GM21381 (cell line): Measurements from ENCODE around the gene TTYH2.

ENCODE experiments used
- ATAC-seq: cut with Tn5 transposase; IDR thresholded peaks from one replicate; pipeline ENCODE4 v1.9.1; 2021; ENCODE audit warnings: mild to moderate bottlenecking, moderate library complexity; ENCODE audit not compliant: unreplicated experiment

TTYH2 gene

DNA sequence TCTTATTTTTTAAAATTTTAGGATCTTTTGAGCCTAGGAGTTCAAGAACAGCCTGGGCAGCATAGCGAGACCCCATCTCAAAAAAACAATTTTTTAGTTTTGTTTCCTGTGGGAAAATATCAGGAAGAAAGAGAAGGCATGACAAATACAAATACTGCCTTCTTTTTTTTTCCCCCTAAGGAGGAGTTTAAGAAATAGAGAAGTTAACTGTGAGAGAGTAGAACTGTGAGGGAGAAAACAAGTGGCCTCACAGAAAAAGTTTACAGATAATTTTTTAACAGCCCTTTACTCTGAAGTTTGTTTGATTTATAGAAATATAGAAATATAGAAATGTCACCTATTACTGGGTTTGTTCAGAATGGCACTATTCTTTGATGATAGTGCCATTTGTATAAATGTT lies 21.1 kb downstream of the TTYH2 start:
- no peak for ATAC-seq

DNA sequence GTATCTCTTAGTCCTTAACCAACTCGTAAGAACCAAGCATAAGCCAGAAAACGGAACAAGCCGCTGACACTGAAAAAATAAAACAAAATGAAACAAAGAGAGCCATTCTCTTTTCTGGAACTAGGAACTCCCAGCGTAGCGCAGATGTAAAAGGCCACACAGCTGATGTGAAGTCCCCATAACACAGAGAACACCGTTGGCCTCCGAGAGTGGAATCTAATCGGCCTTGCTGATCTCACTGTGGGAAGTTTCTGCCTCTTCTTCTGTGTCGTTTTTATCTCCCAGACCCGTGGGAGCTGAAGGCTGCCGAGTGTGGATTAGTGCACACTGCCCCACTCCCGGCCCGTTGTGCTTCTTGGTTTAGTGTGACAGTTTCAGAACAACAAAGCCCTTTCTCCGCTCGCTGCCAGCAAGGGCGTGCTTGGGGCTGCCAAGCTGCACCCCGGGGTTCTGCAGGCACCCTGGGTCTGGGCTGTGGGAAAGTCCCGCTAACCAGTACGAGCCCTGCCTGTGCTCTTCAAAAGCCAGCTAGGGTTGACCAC lies 21.7 kb downstream of the TTYH2 start:
- no peak for ATAC-seq

DNA sequence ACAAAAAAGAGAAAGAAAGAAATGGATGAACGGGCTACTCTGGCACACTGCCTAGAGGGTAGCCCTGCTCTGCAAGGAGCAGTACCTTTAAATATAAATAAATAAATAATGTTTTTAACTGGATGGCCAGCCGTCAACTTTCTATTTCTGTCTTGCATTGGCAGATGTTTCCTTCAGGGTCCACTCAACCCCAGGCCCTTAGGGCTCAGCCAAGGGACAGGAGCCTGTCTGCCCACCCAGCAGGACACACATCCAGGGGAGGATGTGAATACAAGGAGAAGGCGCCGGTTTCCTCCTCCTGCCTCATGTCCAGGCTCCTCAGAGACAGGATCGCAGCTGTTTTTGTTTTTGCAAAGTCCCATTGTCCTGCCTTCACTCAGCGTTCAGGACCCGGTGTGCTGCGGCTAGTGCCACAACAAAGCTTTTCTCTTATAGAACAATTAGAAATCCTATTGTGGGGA lies 22.6 kb downstream of the TTYH2 start:
- no peak for ATAC-seq

DNA sequence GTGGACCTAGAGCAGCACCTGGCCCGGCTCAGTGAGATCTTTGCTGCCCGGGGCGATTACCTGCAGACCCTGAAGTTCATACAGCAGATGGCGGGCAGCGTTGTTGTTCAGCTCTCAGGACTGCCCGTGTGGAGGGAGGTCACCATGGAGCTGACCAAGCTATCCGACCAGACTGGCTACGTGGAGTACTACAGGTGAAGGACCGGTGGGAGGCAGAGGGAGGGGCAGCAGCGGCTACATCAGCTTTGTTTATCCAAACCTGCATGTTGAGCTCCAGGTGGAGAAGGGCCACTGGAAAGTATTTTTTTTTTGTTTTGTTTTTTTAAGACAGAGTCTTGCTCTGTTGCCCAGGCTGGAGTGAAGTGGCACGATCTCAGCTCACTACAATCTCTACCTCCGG lies 23.9 kb downstream of the TTYH2 start:
- no peak for ATAC-seq

DNA sequence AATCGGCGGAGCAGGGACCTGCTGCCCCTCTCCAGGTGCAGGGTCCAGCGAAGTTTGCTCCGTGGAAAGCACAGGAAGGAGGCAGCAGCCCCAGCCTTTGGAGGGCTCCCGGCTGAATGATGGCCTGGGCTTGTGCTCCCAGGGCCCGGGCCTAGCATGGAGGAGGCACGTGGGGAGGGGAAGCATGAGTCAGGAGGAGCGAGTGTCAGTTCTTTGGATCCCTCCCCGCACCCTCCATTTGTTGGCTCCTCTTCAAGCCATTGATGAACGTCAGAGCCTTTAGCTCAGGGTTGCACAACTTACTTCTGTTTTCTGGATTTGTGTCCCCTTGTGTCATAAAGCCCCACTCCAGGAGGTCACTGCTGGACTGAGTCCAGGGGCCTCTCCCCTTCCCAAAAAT lies 25.8 kb downstream of the TTYH2 start:
- ATAC-seq, result no peak

DNA sequence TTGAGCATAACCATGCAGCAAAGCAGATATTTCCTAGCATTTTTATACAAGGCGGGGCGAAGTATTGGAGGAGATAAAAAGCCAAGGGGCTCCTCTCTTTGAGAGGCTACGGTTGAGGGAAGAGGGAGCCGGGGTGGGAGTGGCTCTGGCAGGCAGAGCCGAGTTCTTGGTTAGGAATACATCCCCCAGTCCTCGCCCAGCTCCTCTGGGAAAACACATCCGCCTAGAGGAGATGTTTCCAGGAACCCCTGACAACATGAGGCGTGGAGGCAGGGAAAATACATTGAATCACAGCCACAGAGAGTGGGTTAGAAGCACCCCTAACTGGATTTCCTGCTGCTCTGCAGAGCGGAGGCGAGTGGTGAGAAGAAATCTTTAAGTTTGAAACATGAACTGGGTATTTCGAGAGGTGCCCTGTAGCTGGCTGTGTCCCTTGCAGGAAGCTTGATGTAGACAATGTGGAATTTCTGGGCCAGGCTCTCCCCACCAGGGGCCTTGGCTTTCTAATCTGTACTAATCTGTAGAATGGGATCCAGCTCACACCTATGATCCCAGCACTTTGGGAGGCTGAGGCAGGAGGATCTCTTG lies 27.3 kb downstream of the TTYH2 start:
- no peak for ATAC-seq

DNA sequence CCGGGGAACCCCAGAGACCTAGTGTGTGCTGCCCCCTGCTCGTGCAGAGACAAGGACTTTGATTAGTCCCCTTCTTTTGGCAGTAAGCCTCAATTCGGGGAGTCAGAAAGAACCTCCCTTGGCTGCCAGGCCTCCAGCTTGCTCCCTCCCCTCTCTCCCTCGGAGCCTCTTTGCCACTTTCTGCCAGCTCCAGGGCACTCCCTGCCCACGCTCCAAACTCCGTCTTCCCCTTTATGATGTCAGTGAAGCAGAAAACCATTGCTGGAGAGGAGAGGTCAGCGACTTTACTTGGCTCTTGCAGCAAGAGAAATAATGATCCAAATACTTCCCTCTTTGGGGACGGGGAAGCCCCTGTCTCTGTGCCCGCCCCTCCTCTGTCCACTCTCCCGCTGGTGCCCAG lies 28.1 kb downstream of the TTYH2 start:
- ATAC-seq, result no peak

DNA sequence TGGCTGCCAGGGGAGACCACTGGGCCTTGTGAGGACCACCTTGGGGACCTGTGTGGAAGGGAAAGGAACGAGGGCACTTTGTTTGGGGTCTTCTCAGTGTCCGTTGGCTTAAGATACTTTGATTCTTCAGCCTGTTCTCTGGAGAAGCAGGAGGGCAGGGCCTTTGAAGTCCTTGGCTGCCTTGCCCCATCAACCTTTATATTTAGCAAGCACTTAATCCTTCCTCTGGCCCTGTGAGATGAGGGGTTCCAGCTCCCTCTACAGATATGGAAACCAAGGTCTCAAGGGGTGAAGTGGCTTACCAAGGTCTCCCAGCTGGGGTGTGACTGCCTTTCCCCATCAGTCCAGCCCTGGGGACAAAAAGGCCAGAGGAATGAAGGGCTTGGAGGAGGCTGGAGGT lies 28.5 kb downstream of the TTYH2 start:
- no peak for ATAC-seq

DNA sequence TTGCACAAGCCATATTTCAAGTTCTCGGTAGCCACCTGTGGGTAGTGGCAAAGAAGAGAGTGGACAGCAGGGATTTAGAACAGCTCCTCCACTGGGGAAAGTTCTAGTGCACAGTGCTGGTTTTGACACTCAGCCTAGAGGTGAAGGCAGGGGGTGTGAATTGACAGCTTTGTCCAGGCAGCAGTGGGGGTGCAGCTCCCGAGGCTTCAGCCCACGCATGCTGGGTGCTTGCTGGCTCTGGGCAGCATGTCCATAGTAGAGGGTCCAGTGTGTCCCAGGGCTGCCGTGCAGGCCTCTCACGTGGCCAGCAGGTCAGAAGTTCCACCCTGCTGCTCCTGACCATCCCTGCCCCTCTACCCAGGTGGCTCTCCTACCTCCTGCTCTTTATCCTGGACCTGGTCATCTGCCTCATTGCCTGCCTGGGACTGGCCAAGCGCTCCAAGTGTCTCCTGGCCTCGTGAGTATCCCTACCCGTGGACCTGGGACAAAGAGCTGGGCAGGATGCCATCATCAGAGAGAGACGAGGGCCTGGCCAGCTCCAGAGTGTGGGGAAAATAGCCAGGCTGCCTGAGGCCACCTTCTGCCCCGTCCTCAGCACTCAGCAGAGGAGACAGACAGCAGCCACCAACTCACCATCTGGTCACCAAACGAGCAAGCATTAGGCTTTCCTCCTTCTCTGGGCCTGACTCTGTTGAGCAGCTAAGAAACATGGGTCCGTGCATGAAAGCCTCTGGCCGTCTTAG lies 29.8 kb downstream of the TTYH2 start:
- no peak for ATAC-seq

DNA sequence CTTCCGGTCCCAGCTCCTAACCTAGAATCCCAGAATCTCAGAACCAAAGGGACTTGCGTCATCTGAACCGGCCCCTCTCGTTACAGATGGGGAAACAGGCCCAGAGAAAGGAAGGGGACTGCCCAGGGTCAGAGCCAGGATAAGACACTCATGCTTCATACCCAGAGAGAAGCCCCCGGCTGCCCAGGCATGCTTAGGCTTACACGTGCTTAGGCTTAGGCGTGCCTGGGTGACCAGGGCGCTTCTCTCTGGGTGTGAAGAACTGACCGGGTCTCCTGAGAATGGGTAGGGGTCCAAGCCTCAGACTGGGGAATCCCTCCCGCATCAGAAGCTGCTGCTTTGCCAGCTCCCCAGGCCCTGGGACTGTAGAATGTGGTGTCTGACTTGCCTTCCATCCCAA lies 30.8 kb downstream of the TTYH2 start:
- no peak for ATAC-seq

DNA sequence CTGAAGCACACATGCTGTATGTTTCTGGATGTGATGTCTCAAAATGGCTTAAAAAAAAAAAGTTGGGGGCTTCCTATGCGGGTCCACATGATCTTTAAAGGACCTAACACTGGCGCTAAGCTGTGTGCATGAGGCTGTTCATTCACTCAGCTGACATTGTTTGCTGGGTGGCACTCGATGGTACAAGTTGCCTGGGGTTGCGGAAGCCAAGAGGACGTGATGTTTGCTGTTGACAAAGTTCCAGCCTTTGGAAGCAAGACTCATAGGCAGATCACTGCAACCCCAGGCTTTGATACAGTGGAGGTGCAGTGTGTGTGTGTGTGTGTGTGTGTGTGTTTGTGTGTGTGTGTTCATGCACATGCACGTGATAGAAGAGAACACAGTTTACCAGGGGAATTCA lies 31.2 kb downstream of the TTYH2 start:
- no peak for ATAC-seq

DNA sequence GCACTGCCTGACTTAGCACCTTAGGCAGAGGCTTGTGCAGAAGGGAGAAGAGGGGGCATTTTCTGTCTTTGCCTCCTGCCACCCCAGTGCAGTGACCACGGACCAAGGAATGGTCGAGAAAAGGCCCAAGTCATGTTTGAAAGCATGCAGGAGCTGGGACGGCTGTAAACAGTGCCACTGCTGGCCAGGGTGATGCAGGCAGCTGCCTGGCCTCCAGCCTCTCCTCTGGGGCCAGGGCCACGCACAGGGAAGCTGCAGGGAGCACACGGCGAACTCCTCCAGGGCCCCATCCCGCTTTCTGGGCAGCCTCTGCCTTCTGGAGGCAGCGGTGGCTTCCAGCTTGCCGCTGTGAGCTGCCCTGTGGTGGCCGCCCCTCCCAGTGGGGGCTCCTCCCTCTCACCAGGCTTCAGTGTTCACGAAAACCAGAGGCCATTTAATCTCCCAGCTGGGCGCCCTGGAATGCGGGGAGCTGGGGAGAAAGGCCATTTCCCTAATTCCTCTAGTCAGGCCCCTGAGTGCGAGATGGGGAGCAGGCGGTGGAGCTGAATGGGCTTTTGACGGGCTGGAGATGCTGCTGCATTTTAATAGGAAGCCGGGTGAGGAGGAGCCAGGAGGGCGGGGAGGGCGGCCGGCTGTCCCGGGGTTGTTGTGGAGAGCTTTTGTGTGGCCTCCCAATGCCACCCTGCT lies 31.9 kb downstream of the TTYH2 start:
- no peak for ATAC-seq

DNA sequence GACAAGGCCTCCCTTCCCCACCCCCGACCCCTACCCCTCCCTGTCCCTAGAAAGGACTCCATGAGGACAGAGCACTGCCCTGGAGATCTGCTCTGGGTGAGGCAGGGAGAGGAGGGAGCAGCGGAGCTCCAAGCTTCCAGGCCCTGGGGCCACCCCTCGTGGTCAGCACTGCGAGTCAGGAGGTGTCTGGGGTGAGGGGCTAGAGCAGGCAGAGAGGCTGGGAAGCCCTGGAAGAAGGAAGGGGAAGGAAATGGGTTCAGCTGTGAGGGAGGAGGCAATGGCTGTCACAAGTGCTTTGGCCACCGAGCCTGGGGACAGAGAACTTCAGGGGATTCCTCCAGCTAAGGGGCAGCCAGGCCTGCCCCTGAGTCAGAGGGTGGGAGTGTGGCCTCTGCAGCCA lies 32.5 kb downstream of the TTYH2 start:
- no peak for ATAC-seq

DNA sequence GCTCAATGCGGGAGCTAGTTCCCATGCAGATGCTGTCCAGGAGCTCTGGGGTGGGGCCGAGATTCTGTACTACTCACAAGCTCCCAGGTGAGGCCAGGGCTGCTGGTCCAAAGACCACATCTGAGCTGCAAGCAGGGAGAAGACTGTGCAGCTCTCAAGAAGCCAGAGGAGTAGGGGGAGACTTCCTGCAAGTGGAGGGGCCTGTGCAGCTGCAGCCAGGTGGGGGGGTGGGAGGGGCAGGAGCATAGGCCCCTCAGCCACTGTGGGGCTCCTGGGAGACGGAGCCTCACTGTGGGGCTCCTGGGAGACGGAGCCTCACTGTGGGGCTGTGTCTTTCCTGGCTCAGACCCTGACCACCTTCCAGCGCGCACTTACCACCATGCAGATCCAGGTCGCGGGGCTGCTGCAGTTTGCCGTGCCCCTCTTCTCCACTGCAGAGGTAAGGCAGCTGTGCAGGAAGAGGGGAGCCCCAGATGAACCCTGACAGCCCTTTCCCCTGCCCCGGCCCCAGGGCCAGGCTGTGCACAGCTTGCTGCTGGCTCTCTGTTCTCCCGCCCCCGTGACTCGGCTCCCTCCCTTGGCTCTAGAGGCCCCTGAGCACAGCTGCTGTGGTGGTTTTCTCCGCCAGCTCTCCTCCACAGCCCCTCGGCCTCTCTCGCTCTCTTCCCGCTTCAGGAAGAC lies 36.4 kb downstream of the TTYH2 start:
- no peak for ATAC-seq

DNA sequence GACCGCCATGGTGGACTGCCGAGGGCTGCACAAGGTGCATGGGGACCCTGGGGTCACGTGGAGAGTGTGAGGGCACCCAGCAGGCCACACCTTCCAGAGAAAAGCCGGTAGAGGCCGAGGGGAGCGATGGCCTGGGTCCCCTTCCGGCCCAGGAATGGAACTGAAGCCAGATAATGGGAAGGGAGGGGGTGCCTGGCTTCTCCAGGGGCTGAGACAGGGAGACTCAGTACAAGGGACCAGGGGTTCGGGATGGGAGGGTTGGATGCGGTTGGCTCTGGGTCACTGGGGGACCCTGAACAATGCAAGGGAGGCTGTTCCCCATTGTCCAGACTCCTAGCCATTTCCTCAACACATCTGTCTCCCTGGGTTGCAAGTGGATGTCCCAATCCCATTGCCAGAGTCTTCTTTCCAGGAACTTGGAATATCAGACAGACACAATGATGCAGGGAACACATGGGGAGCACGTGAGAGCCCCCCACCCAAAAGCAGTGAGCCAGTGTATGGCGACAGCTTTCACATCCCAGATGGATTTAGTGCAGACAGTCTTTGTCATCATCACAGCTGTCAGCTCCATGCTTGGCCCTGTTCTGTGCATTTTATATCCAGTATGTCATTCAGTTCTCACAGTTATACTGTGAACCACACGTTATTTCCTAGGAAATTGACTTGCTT lies 37.1 kb downstream of the TTYH2 start:
- no peak for ATAC-seq

DNA sequence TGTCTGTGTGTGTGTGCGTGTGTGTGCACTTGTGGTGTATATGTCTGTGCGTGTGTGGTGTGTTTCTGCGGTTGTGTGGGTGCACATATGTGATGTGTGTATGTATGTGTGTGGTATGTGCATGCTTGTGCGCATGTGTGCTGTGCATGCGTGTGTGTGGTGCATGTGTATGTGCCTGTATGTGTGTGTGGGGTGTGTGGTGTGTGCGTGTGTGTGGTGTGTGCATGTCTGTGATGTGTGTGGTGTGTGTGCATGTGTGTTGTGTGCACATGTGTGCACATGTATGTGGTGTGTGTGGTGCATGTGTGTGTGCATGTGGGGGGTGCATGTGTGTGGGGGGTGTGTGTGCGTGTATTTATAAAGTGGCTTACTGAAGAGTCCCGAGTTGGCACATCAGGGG lies 37.7 kb downstream of the TTYH2 start:
- no peak for ATAC-seq

DNA sequence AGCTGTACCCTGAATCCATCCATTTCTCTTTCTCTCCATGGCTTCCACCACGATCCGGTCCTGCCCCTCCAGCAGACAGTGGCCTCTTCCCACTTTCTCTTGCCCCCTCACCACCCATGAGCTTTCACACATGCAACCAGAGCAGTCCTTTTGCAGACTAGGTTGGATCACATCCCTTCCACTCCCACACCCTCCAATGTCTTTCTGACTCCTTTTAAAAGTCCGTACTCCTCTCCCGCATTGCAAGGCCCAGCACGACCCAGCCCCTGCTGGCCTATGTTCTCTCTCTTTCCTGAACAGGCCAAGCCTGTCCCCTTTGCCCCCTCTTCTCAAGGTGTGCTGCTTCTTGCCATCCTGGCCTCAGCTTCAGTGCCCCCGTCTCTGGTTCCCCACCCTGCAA lies 38.2 kb downstream of the TTYH2 start:
- ATAC-seq, result no peak

DNA sequence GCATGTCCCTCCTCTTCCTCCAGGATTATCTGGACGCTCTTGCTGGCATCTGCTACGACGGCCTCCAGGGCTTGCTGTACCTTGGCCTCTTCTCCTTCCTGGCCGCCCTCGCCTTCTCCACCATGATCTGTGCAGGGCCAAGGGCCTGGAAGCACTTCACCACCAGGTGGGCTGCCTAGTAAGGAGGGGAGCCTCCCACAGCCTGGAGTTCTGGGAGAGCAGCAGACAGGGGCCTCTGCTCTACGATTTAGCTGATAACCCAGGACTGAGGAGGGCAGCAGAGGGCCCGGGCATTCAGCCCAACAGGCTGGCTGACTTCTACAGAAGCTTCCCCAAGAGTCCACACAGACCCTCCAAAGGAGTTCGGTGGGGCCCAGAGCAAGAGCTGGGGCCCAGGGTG lies 38.8 kb downstream of the TTYH2 start:
- ATAC-seq, result no peak

DNA sequence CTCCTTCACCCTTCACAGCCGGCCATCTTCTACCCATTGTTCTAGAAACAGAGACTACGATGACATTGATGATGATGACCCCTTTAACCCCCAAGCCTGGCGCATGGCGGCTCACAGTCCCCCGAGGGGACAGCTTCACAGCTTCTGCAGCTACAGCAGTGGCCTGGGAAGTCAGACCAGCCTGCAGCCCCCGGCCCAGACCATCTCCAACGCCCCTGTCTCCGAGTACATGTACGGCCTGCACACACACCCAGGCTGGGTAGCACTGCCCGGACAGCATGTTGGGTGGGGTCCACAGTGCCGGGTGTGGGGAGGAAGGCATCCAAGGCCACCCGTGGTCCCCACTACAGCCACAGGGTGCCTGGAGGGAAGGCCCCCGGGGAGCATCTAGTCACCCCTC lies 39.7 kb downstream of the TTYH2 start:
- no peak for ATAC-seq

DNA sequence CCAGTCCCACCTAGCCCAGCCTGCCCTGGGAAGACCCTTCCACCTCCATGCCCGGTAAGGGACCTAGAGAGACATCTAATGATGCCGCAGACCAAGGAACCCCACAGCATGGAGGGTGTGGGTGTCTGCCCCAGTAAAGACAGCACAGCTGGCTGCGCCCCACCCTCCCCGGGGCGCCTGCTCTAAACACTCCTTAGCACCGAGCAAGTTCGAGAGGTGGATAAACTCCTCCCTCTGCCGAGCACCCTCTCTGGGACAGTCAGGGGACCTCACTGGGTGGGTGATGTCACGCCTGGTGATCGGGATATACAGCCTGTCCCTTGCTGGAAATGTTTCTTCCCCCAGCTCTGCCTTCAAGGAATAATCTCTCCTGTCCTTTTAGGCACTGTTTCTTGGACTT lies 43.9 kb downstream of the TTYH2 start:
- no peak for ATAC-seq
